Activated CD4-positive, alpha-beta T cell treated with anti-CD3 and anti-CD28 coated beads, Interleukin-2, amount 10 ng/mL, durations not matched to agents 7 days and 5 days (primary cell): Measurements from ENCODE around the gene SBF2. TPM values are rescaled to one million over a fixed set of nuclear protein-coding genes. Genes with fewer than 3 reads are reported as not detected.

ENCODE experiments used
- CTCF ChIA-PET: fragments of 350-600 bp; sonication (Branson Sonifier 250); formaldehyde crosslinking; loops from one replicate; lab custom pipeline; 2021; ENCODE audit warnings: antibody characterized with exemption; lab: Charles Lee
- POLR2A ChIA-PET: fragments of 350-600 bp; sonication (Branson Sonifier 250); formaldehyde crosslinking; loops from one replicate; lab custom pipeline; 2021; ENCODE audit warnings: antibody characterized with exemption; lab: Charles Lee
- DNase-seq: peaks from one replicate; pipeline ENCODE4 v3.0.0-alpha.2; 2020
- H3K27ac Mint-ChIP-seq: one replicate; pipeline ENCODE4 v1.8.0; 2021; ENCODE audit warnings: mild to moderate bottlenecking, moderate library complexity, mixed read lengths
- H3K27me3 Mint-ChIP-seq: one replicate; pipeline ENCODE4 v1.8.0; 2021; ENCODE audit warnings: mixed read lengths
- H3K36me3 Mint-ChIP-seq: one replicate; pipeline ENCODE4 v1.8.0; 2021; ENCODE audit warnings: low read depth, mixed read lengths
- H3K4me1 Mint-ChIP-seq: one replicate; pipeline ENCODE4 v1.8.0; 2021; ENCODE audit warnings: mixed read lengths
- H3K4me3 Mint-ChIP-seq: one replicate; pipeline ENCODE4 v1.8.0; 2021; ENCODE audit warnings: mild to moderate bottlenecking, moderate library complexity, mixed read lengths
- H3K9me3 Mint-ChIP-seq: one replicate; pipeline ENCODE4 v1.8.0; 2021; ENCODE audit warnings: mixed read lengths
- total RNA-seq, 2 experiments: library from RNA; stranded (reverse); gene quantifications; one replicate each; pipeline ENCODE4 v1.2.3, GENCODE V29; 2021

The SBF2 gene
- 1 to 10 TPM; 3.2 to 3.7 TPM for total RNA-seq

DNA sequence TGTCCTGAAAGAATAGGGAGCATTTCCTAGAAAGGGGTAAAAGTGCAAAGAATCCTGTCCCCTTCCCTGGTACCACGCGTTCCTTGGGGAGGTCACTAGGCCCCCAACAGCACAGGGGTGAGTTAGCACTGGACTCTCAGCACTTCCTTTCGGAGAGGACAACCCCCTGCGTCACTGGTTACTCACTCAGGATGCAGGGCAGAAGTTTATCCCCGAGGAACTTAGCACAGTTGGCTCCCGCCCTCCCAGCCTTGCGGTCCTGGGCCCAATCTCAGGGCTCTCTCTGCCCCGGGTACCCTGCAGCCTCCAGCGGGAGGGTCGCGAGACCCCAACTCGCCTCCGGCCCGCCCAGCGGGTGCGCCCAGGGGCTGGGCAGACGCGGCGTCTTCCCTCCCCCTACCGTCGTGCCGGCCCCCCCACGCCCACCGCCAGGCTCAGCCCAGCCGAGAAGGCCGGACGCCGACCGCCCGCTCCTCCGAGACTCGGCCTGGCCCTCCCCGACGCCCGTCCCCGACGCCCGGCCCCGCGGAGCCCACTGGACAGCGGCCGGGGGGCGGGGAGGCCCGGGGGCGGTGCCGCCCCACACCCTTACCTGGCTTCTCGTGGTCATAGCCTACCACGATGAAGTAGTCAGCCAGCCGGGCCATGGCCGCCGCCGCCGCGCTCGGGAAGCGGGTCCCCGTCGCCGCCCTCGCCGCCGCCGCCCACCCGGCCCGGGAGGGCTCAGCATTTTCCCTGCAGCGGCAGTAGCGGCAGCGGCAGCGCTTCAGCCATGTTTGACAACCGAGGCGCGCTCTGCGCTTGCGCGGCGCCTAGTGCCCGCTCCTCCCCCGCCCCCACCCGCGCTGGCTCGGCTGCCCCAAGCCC, at the start of gene SBF2:
SBF2 (minus strand) TSS at position 797 of the 867 bp plus-strand sequence; CDS start at position 647, 150 bp downstream.
- Mint-ChIP-seq H3K4me1 (peaks cover 30% of the 10 kb centered on the region), H3K9me3 (no peaks in the 10 kb centered on the region), H3K27me3 (peaks cover 55% of the 10 kb centered on the region), H3K4me3 (peak within 1 kb of the TSS; percentile 65), H3K27ac (peak within 1 kb of the TSS; percentile 47), H3K36me3 (no peaks in the 10 kb centered on the region)
- peak; percentile 74 for DNase-seq
- ChIA-PET CTCF (interaction anchor here (0.5 to 1.4 kb wide), 3 partner anchors 8 to 65 kb away, joined by 3 to 4 read pairs (median 3); no protein-coding TSS in a partner anchor), POLR2A (no interaction called here)

DNA sequence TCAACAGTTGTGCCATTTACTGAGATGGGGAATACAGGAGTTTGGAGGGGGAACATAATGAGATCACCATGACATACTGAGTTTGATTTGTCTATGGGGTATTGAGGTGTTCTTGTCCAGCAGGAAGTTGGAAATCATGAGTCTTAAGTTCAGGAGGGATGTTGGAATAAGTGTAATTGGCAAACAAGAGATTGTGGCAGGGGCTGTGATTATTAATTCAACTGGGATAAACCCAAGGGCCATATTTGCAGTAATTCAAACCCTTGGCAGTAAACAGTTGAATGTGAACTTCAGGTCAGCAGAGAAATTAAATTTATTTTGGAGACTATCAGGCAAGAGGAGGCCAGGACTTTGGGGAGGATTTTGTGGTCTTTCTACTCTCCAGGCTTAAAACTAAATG, 44.3 kb upstream of the SBF2 start:
- Mint-ChIP-seq H3K36me3 (no peaks in the 10 kb centered on the region), H3K4me1 (no peaks in the 10 kb centered on the region), H3K4me3 (no peak overlapping the region), H3K27me3 (peaks cover 25% of the 10 kb centered on the region), H3K9me3 (no peaks in the 10 kb centered on the region), H3K27ac (no peak overlapping the region)
- ChIA-PET POLR2A (interaction anchor here (0.7 kb wide), 1 partner anchor 399 kb away, joined by 9 read pairs; no protein-coding TSS in a partner anchor), CTCF (no interaction called here)
- DNase-seq = no peak

DNA sequence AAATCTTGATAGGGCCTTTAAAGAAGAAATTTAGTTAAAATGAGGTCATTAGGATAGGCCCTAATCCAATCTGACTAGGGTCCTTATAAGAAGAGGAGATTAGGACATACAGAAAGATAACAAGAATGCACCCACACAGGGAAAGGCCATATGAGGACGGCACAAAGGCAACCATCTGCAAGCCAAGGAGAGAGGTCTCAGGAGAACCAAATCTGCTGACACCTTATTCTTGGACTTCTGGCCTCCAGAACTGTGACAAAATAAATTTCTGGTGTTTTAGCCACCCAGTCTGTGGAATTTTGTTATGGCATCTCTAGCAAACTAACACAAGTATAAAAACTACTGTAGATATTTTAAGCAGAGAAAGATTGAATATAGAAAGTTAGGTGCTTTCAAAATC, 39.5 kb upstream of the SBF2 start:
- H3K4me3 Mint-ChIP-seq = no peak overlapping the region
- H3K36me3 Mint-ChIP-seq = no peaks in the 10 kb centered on the region
- no peak overlapping the region for H3K27ac Mint-ChIP-seq
- H3K9me3 Mint-ChIP-seq = no peaks in the 10 kb centered on the region
- DNase-seq = no peak
- POLR2A ChIA-PET = no interaction called here
- H3K4me1 Mint-ChIP-seq = no peaks in the 10 kb centered on the region
- peaks cover 15% of the 10 kb centered on the region for H3K27me3 Mint-ChIP-seq
- CTCF ChIA-PET = no interaction called here

DNA sequence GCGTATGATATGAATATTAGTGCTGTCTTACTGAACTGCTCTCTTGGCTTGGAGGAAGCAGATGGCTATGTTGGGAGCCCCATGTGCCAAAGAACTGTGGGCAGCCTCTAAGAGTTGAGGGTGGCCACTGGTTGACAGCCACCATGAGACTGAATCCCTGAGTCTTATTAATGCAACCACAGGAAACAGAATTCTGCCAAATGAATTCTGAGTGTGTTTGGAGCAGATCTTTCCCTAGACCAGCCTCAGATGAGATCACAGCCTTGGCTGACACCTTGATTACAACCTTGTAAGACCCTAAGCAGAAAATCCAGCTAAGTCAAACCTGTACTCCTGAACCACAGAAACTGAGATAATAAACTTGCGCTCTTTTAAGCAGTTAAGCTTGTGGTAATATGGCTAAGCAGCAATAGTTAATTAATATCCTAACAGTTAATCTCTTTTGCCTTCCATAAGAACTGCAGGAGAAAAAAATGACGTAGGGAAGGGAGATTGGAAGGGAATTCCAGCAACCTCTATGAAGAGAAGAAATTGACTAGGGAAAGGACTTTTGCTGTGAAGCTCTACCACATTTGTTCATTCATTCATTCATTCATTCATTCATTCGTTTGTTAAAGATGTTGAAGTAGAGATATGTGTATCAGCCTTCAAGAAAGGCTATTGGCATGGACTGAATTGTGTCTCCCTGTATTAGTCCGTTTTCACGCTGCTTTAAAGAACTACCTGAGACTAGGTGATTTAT, 37.7 kb upstream of the SBF2 start:
- ChIA-PET POLR2A (no interaction called here), CTCF (no interaction called here)
- Mint-ChIP-seq H3K27me3 (peaks cover 12% of the 10 kb centered on the region), H3K9me3 (no peaks in the 10 kb centered on the region), H3K36me3 (no peaks in the 10 kb centered on the region), H3K4me1 (no peaks in the 10 kb centered on the region), H3K4me3 (no peak overlapping the region), H3K27ac (no peak overlapping the region)
- no peak for DNase-seq

DNA sequence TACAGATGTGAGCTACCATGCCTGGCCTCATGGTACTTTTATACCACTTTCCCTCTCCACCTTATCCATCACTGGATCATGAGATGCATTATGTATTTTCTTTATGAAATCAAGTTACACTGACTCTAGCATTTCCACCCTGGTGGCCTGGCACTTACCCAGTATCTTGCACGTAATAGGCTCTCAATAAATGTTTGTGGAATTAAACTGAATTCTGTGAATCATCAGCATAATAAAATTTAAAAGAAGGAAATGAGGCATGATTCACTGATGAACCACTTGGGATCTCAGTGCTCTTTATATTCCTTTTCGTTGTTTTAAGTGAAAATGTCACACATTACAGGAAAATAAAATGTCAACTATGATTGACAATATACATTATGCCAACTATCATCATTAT, 35.9 kb upstream of the SBF2 start:
- Mint-ChIP-seq H3K27me3 (peaks cover 5% of the 10 kb centered on the region), H3K27ac (no peak overlapping the region), H3K4me1 (no peaks in the 10 kb centered on the region), H3K9me3 (no peaks in the 10 kb centered on the region), H3K4me3 (no peak overlapping the region), H3K36me3 (no peaks in the 10 kb centered on the region)
- ChIA-PET POLR2A (no interaction called here), CTCF (no interaction called here)
- no peak for DNase-seq

DNA sequence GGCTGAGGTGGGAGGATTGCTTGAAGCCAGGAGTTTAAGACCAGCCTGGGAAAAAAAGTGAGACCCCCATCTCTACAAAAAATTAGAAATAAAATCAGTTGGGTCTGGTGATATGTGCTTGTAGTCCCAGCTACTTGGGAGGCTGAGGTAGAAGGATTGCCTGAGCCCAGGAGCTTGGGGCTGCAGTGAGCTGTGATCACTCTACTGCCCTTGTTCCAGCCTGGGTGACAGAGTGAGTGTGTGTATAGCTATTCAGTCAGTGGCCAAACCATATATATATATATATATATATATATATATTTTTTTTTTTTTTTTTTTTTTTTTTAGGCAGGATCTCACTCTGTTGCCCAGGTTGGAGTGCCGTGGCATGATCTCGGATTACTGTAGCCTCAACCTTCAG, 35.3 kb upstream of the SBF2 start:
- DNase-seq = no peak
- ChIA-PET POLR2A (no interaction called here), CTCF (interaction anchor here (0.8 to 1.3 kb wide), 2 partner anchors 11 to 21 kb away, joined by 3 to 4 read pairs; no protein-coding TSS in a partner anchor)
- Mint-ChIP-seq H3K4me3 (no peak overlapping the region), H3K27ac (no peak overlapping the region), H3K36me3 (no peaks in the 10 kb centered on the region), H3K27me3 (peaks cover 4% of the 10 kb centered on the region), H3K4me1 (no peaks in the 10 kb centered on the region), H3K9me3 (no peaks in the 10 kb centered on the region)

DNA sequence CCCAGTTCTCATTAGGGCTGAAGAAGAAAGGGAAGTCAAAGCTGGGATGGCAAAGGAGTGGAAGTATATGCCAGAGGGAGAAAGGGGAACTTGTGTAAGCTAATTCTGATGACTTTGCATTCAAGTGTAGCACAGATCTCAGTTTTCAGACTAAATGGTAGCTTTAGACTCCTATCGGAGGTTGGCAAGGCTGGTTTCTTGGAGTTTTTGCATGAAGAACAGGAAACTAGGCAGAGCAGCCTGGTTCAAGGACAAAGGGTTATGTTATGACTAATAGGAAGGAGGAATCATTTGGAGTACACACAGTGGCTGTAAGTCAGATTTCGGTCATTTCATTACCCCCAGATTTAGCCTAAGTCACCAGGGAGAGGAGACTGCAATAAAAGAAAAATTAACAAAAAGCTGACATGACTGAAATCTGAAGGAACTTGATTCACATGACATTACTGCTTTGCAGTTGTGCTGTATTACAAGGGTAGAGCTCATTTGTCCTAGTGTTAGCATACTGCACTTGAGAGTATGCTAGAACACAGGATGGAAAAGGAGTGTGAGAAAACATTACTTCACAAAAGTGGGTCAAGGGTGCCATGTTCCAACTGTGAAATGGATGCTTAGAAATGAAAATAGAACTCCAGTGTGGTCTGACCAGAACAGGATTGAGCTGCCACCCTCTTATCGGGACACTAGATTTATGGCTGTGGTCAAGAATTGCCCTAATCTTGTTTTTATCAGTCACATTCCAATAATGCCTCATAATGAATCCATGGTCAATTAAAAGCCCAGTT, 34.5 kb upstream of the SBF2 start:
- no peaks in the 10 kb centered on the region for H3K4me1 Mint-ChIP-seq
- ChIA-PET POLR2A (no interaction called here), CTCF (interaction anchor here (0.8 to 1.3 kb wide), 2 partner anchors 12 to 21 kb away, joined by 3 to 4 read pairs; no protein-coding TSS in a partner anchor)
- peaks cover 7% of the 10 kb centered on the region for H3K27me3 Mint-ChIP-seq
- no peak for DNase-seq
- H3K36me3 Mint-ChIP-seq = no peaks in the 10 kb centered on the region
- no peak overlapping the region for H3K4me3 Mint-ChIP-seq
- H3K9me3 Mint-ChIP-seq = no peaks in the 10 kb centered on the region
- no peak overlapping the region for H3K27ac Mint-ChIP-seq

DNA sequence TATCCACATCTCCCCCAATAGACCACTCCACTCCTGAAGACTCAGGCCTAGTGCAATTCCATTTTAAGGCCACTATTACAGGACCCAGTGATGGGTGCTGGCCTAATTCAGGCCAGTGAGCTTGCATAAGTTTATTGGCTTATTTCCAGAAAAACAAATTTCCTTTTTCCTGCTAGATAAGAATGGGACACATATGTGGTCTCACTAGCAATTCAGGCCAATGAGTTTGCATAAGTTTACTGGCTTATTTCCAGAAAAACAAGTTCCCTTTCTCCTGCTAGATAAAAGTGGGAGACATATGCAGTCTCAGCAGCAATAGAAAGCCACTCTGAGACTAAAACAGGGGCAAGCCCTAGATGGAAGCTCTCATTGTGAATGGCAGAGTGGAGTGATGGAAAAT, 33.2 kb upstream of the SBF2 start:
- Mint-ChIP-seq H3K27me3 (peaks cover 8% of the 10 kb centered on the region), H3K27ac (no peak overlapping the region), H3K4me1 (peaks cover 5% of the 10 kb centered on the region), H3K36me3 (no peaks in the 10 kb centered on the region), H3K4me3 (no peak overlapping the region), H3K9me3 (no peaks in the 10 kb centered on the region)
- no peak for DNase-seq
- ChIA-PET POLR2A (no interaction called here), CTCF (interaction anchor here (1.3 to 1.4 kb wide), 2 partner anchors 13 to 39 kb away, joined by 3 read pairs; no protein-coding TSS in a partner anchor)

DNA sequence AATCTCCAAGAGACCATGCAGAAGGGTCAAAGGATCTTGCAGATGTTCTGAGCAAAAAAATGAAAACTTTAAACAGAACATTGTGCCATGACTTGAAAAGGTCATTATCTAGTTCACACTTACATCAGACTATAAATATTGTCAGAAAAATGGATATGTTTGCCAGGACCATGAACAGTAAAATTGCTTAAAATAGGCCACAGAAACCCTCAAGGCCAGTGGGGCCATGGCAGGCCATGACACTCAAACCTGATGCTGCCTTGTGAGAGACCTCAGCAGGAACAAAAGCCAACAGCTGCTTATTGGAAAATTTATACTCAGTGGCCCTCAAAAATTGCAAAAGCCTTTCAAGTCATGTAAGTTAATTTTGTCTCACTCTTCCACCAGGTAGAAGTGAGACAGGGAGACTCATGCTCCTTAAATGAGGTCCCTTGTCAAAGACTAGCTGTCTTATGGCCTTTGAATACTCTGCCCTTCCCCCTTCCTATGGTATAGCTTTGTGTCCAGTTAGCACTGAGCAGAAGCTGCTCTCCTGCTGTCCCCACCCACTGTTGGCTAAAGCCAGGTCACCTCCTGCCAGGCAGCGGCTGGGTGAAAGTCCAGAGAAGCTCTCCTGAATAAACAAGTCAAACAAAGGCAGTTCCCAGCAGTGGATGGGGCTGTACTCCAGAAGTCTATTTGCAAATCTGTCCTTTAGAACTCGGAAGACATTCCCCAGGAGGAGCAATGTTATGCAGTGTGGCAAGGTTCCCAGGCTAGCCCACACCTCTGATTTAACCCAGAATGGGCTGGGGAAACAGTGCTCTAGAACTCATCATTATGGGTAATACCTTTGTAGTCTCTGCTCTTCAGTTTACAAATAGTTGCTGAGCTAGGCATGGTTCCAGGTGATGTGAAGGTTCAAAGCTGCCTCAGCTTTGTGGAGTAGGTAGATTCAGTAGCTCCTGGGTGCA, 32.3 kb upstream of the SBF2 start:
- no peak overlapping the region for H3K4me3 Mint-ChIP-seq
- DNase-seq = no peak
- H3K9me3 Mint-ChIP-seq = no peaks in the 10 kb centered on the region
- ChIA-PET POLR2A (interaction anchor here (0.7 kb wide), 1 partner anchor 128 kb away, joined by 3 read pairs; no protein-coding TSS in a partner anchor), CTCF (interaction anchor here (1.3 to 1.6 kb wide), 4 partner anchors 12 to 464 kb away, joined by 3 read pairs; no protein-coding TSS in a partner anchor)
- no peaks in the 10 kb centered on the region for H3K36me3 Mint-ChIP-seq
- H3K4me1 Mint-ChIP-seq = peaks cover 5% of the 10 kb centered on the region
- peaks cover 8% of the 10 kb centered on the region for H3K27me3 Mint-ChIP-seq
- no peak overlapping the region for H3K27ac Mint-ChIP-seq

DNA sequence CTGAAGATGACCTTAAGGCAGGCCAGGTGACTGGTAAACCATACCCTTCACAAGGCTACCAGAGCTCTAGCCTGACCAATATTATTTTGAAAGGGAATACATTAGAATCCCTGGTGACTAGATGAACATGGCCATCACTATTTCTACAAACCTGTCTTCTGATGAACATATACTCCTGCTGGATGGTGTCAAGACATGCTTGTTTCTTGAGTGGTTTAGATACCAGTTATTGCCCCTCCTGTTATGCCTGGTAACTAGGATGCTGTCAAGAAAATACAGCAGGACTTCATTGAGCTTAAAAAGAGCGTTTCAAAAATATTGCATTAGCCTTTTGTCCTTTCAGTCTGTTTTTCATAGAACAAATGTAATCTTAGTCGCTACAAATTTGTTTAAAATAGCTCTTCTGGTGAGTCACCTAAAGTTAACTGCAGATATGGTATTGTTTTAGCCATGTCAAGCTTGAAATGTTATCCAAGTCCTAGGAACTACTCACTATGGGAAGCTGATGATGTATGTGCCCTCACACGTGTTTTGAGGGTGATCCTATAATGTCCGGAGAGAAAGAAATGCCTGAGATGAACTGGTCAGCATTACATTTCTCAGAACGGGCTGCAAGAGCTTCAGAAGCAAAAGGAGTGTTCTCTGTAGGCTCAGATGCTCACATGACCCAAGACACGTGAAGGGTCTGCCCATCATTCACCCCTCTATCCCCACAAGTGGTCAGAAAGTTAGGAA, 31.4 kb upstream of the SBF2 start:
- Mint-ChIP-seq H3K9me3 (no peaks in the 10 kb centered on the region), H3K4me3 (no peak overlapping the region), H3K27ac (no peak overlapping the region), H3K36me3 (no peaks in the 10 kb centered on the region), H3K27me3 (peaks cover 8% of the 10 kb centered on the region), H3K4me1 (peaks cover 5% of the 10 kb centered on the region)
- no peak for DNase-seq
- ChIA-PET POLR2A (no interaction called here), CTCF (interaction anchor here (0.5 to 1.6 kb wide), 6 partner anchors 11 to 1131 kb away, joined by 3 to 5 read pairs (median 4); no protein-coding TSS in a partner anchor)

DNA sequence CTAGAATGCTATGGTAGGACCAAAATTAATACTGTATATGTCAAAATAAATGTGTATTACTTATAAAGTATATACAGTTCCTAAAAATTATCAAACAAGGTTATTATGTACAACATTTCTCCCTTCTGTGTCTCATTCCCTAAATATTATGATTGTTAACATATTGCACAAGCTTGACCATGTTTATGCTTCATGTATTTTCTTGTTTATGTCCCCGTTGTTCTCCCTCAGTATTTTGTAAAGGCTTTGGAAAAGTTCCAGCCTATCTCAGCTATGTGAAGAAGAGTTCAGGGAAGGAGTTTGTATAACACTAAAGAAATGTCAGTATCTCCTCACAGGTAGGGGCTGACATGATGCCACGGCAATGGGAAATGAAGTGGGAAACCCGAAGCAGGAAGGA, 30.5 kb upstream of the SBF2 start:
- Mint-ChIP-seq H3K4me1 (peaks cover 5% of the 10 kb centered on the region), H3K4me3 (no peak overlapping the region), H3K36me3 (no peaks in the 10 kb centered on the region), H3K9me3 (no peaks in the 10 kb centered on the region), H3K27me3 (peaks cover 8% of the 10 kb centered on the region), H3K27ac (no peak overlapping the region)
- no peak for DNase-seq
- POLR2A ChIA-PET = no interaction called here
- CTCF ChIA-PET = interaction anchor here (1.2 to 1.3 kb wide), 3 partner anchors 14 to 117 kb away, joined by 4 to 6 read pairs (median 5); no protein-coding TSS in a partner anchor
